H1 (cell line): ENCODE results near the gene FMO4. TPM values are rescaled to one million over a fixed set of nuclear protein-coding genes. Genes with fewer than 3 reads are reported as not detected.

ENCODE experiments used
- CTCF ChIA-PET: fragments of 300-600 bp; sonication (Branson Sonifier 250); formaldehyde crosslinking; loops from one replicate; lab custom pipeline; 2021; ENCODE audit not compliant: partially characterized antibody; lab: Charles Lee
- POLR2A ChIA-PET: fragments of 300-600 bp; sonication (Branson Sonifier 250); formaldehyde crosslinking; loops from one replicate; lab custom pipeline; 2021; ENCODE audit warnings: inconsistent platforms; ENCODE audit not compliant: partially characterized antibody; lab: Charles Lee
- DNase-seq, 2 experiments: peaks; one replicate each; pipeline versions ENCODE4 v3.0.0 to v3.0.0-alpha.2; 2010 to 2022; ENCODE audit warnings: low spot score in 2 of 2, low read depth in 1 of 2, mixed read lengths in 1 of 2
- FAIRE-seq: peaks from 2 replicates; lab custom pipeline; 2011; peaks lifted over from hg19 to GRCh38; lab: Jason Lieb, UNC
- H2AFZ ChIP-seq: 2 replicates; pipeline ENCODE4 v1.8.1; 2012; ENCODE audit warnings: low read length, inconsistent platforms
- H2AK5ac ChIP-seq: 2 replicates; pipeline ENCODE4 v1.6.1; 2013; ENCODE audit warnings: low read depth, low read length
- H2BK120ac ChIP-seq: replicated peaks from 2 replicates; pipeline ENCODE3; 2013; ENCODE audit warnings: low read depth, low read length, inconsistent platforms
- H2BK12ac ChIP-seq: 2 replicates; pipeline ENCODE4 v1.6.1; 2013; ENCODE audit warnings: low read depth, low read length
- H2BK15ac ChIP-seq: 2 replicates; pipeline ENCODE4 v1.6.1; 2013; ENCODE audit warnings: low read length
- H2BK20ac ChIP-seq: 2 replicates; pipeline ENCODE4 v1.6.1; 2013; ENCODE audit warnings: low read length
- H2BK5ac ChIP-seq: 2 replicates; pipeline ENCODE4 v1.6.1; 2013; ENCODE audit warnings: low read depth, low read length
- H3K14ac ChIP-seq: 2 replicates; pipeline ENCODE4 v1.6.1; 2013; ENCODE audit warnings: inconsistent platforms; ENCODE audit not compliant: insufficient read length
- H3K18ac ChIP-seq: 2 replicates; pipeline ENCODE4 v1.6.1; 2013; ENCODE audit warnings: low read length; ENCODE audit errors: extremely low read depth
- H3K23ac ChIP-seq: 2 replicates; pipeline ENCODE4 v1.6.1; 2013; ENCODE audit warnings: inconsistent platforms; ENCODE audit not compliant: insufficient read length
- H3K23me2 ChIP-seq: 2 replicates; pipeline ENCODE4 v1.6.1; 2013; ENCODE audit warnings: low read depth, low read length
- H3K27ac ChIP-seq: 2 replicates; pipeline ENCODE4 v1.6.1; 2011; ENCODE audit warnings: low read depth, low read length, inconsistent platforms
- H3K27me3 ChIP-seq, 4 experiments: replicated peaks in 1 of 4; 1 replicate in 1 of 4; 2 replicates in 3 of 4; pipeline versions ENCODE4 v1.6.1 to v1.8.1; 2011 to 2013; ENCODE audit warnings: low read length in 3 of 4, mild to moderate bottlenecking in 3 of 4, inconsistent platforms in 2 of 4, mixed read lengths in 2 of 4, moderate library complexity in 1 of 4; ENCODE audit not compliant: control insufficient read depth in 3 of 4, insufficient read depth in 3 of 4; ENCODE audit errors: extremely low read depth in 1 of 4
- H3K36me3 ChIP-seq, 4 experiments: 2 replicates each; pipeline versions ENCODE4 v1.6.1 to v1.8.1; 2011 to 2013; ENCODE audit warnings: mild to moderate bottlenecking in 4 of 4, low read length in 3 of 4, moderate library complexity in 2 of 4, control low read depth in 1 of 4, inconsistent platforms in 1 of 4; ENCODE audit not compliant: insufficient read depth in 4 of 4, control insufficient read depth in 2 of 4
- H3K4ac ChIP-seq: replicated peaks from 2 replicates; pipeline ENCODE3; 2013; ENCODE audit warnings: low read length, low read depth, mixed read lengths, inconsistent platforms; ENCODE audit not compliant: insufficient read length
- H3K4me1 ChIP-seq, 4 experiments: replicated peaks in 1 of 4; 1 replicate in 1 of 4; 2 replicates in 3 of 4; pipeline versions ENCODE4 v1.6.1 to v1.8.1; 2011 to 2013; ENCODE audit warnings: low read length in 3 of 4, inconsistent platforms in 2 of 4, mixed read lengths in 1 of 4; ENCODE audit not compliant: insufficient read depth in 4 of 4, control insufficient read depth in 3 of 4
- H3K4me2 ChIP-seq, 2 experiments: 2 replicates each; pipeline versions ENCODE4 v1.6.1 to v1.8.1; 2011 to 2013; ENCODE audit warnings: low read depth in 2 of 2, low read length in 2 of 2, control low read depth in 1 of 2, inconsistent platforms in 1 of 2, mild to moderate bottlenecking in 1 of 2; ENCODE audit not compliant: insufficient read depth in 1 of 2
- H3K4me3 ChIP-seq, 4 experiments: fragments of 200-600, 300-600 bp in 1 of 4; sonication (generic), shearing (Covaris generic), sonication (Bioruptor Twin) in 1 of 4; 2 replicates each; pipeline versions ENCODE4 v1.5.1 to v1.8.1; 2011 to 2016; ENCODE audit warnings: low read length in 4 of 4, low read depth in 3 of 4, control low read depth in 2 of 4, inconsistent platforms in 2 of 4, mild to moderate bottlenecking in 2 of 4, mixed read lengths in 1 of 4, moderate library complexity in 1 of 4; ENCODE audit not compliant: insufficient read depth in 2 of 4; ENCODE audit errors: extremely low read depth in 1 of 4
- H3K56ac ChIP-seq: replicated peaks from 2 replicates; pipeline ENCODE3; 2013; ENCODE audit warnings: low read depth, mild to moderate bottlenecking, mixed read lengths, low read length, inconsistent platforms; ENCODE audit not compliant: insufficient read length
- H3K79me1 ChIP-seq: 2 replicates; pipeline ENCODE4 v1.6.1; 2013; ENCODE audit warnings: low read depth, low read length, control low read depth
- H3K79me2 ChIP-seq, 2 experiments: 2 replicates each; pipeline versions ENCODE4 v1.6.1 to v1.8.1; 2012 to 2013; ENCODE audit warnings: low read length in 2 of 2, mild to moderate bottlenecking in 2 of 2, inconsistent platforms in 1 of 2; ENCODE audit not compliant: insufficient read depth in 2 of 2, control insufficient read depth in 1 of 2
- H3K9ac ChIP-seq, 4 experiments: replicated peaks in 1 of 4; 1 replicate in 1 of 4; 2 replicates in 3 of 4; pipeline versions ENCODE4 v1.6.1 to v1.8.1; 2011 to 2013; ENCODE audit warnings: low read depth in 3 of 4, low read length in 3 of 4, control low read depth in 2 of 4, mild to moderate bottlenecking in 2 of 4, moderate library complexity in 2 of 4, inconsistent platforms in 1 of 4; ENCODE audit errors: extremely low read depth in 1 of 4
- H3K9me3 ChIP-seq, 2 experiments: 2 replicates each; pipeline versions ENCODE4 v1.6.1 to v1.8.1; 2012 to 2013; ENCODE audit warnings: mild to moderate bottlenecking in 2 of 2, moderate library complexity in 2 of 2, control low read depth in 1 of 2, inconsistent platforms in 1 of 2, low read depth in 1 of 2, low read length in 1 of 2, mixed read lengths in 1 of 2; ENCODE audit not compliant: insufficient read depth in 2 of 2
- H4K20me1 ChIP-seq, 2 experiments: replicated peaks in 1 of 2; 2 replicates each; pipeline versions ENCODE3 to v1.8.1; 2011 to 2013; ENCODE audit warnings: inconsistent platforms in 2 of 2, low read length in 2 of 2, mild to moderate bottlenecking in 1 of 2; ENCODE audit not compliant: insufficient read depth in 2 of 2, control insufficient read depth in 1 of 2
- H4K5ac ChIP-seq: 2 replicates; pipeline ENCODE4 v1.6.1; 2013; ENCODE audit warnings: low read length, low read depth, mixed read lengths, inconsistent platforms; ENCODE audit not compliant: insufficient read length
- H4K8ac ChIP-seq: 2 replicates; pipeline ENCODE4 v1.8.0; 2013; ENCODE audit warnings: mild to moderate bottlenecking, moderate library complexity, low read length, inconsistent platforms; ENCODE audit not compliant: insufficient read depth; ENCODE audit errors: extremely low read depth
- H4K91ac ChIP-seq: replicated peaks from 2 replicates; pipeline ENCODE3; 2013; ENCODE audit warnings: low read length, mixed read lengths, inconsistent platforms; ENCODE audit not compliant: insufficient read length
- CBX5 ChIP-seq: fragments of 300-800, 300-1000 bp; sonication (generic); IDR thresholded peaks from 2 replicates; pipeline ENCODE4 v1.7.1; 2016; ENCODE audit warnings: antibody characterized with exemption, low read length, low read depth
- KDM1A ChIP-seq: fragments of 200-600, 300-600 bp; sonication (generic); IDR thresholded peaks from 2 replicates; pipeline ENCODE4 v1.7.1; 2016; ENCODE audit warnings: mild to moderate bottlenecking, low read length, borderline replicate concordance
- WGBS, 2 experiments: shearing (Covaris generic) in 1 of 2; methylation state at CpG; one replicate each; pipeline versions ENCODE4 v1.1.6 to v1.1.7; 2013 to 2015; ENCODE audit warnings: low lambda C conversion rate in 2 of 2, mixed read lengths in 2 of 2, inconsistent platforms in 1 of 2, low coverage in 1 of 2, missing lambda C conversion rate in 1 of 2; ENCODE audit not compliant: insufficient replicate concordance in 2 of 2, insufficient coverage in 1 of 2, insufficient read length in 1 of 2; ENCODE audit errors: extremely low coverage in 1 of 2, missing lambda C conversion rate in 1 of 2; 5-methylcytosine and 5-hydroxymethylcytosine counted together
- polyA plus RNA-seq, 7 experiments: library from polyadenylated mRNA; depleted of rRNA in 3 of 7; stranded (reverse) in 5 of 7; unstranded in 2 of 7; fragments of >200 nt in 5 of 7; fragments of 200-250 nt in 2 of 7; gene quantifications; 1 replicate in 5 of 7; 2 replicates in 1 of 7; 4 replicates in 1 of 7; pipeline versions ENCODE4 v1.2.1 to v1.2.3, GENCODE V29; 2011 to 2013; ENCODE audit warnings: missing spikeins in 2 of 7, mixed read lengths in 2 of 7
- total RNA-seq: library from RNA; stranded (reverse); fragmentation: NEBNext Ultra II Directional; extraction: Animal tissue kit (Norgen Biotek cat#: 25700); gene quantifications from 2 replicates; pipeline ENCODE4 v1.2.1, GENCODE V29; 2021

Gene FMO4
- total and polyA plus RNA-seq, 2 of the 8 experiments (the other 6 are each of a cell fraction or from before 2014, with no cell fraction given) = 1.5 to 2.3 TPM

GRCh38 chr1:171366816-171367215, 52.8 kb downstream of the FMO4 start:
- FAIRE-seq (no peak), DNase-seq (no peak)
- WGBS, 2 experiments = 79% methylated on average over 2 of the region's 2 CpGs; no CpG with 5 or more reads in 1 of the 2 experiments
- H4K20me1 ChIP-seq = no peaks in the 10 kb centered on the region
- H3K23ac ChIP-seq = no peak overlapping the region
- no peak overlapping the region for H2BK120ac ChIP-seq
- ChIA-PET CTCF (interaction anchor here (1.0 to 1.5 kb wide), 3 partner anchors 30 to 53 kb away, joined by 3 to 5 read pairs (median 5); partner anchors contain the start of gene FMO4), POLR2A (no interaction called here)
- no peaks in the 10 kb centered on the region for H3K23me2 ChIP-seq
- H3K4me3 ChIP-seq = no peak overlapping the region
- no peak overlapping the region for H3K18ac ChIP-seq
- peak overlapping the region; percentile 20 for H3K4ac ChIP-seq
- no peak overlapping the region for H3K14ac ChIP-seq
- H3K4me2 ChIP-seq = no peak overlapping the region
- H4K5ac ChIP-seq = no peak overlapping the region
- H3K9ac ChIP-seq = no peak overlapping the region
- no peak overlapping the region for H4K91ac ChIP-seq
- H3K56ac ChIP-seq = no peak overlapping the region
- H3K9me3 ChIP-seq = no peaks in the 10 kb centered on the region
- no peaks in the 10 kb centered on the region for H3K27me3 ChIP-seq
- no peak overlapping the region for H3K27ac ChIP-seq
- H2AK5ac ChIP-seq = no peak overlapping the region
- no peak overlapping the region for H2BK15ac ChIP-seq
- H3K4me1 ChIP-seq = no peaks in the 10 kb centered on the region
- H3K79me1 ChIP-seq = 0 out of 2 replicates have a peak, but pooled peaks cover 2% of the 10 kb centered on the region
- H2BK12ac ChIP-seq = no peak overlapping the region
- H4K8ac ChIP-seq = no peak overlapping the region
- no peak overlapping the region for H2BK5ac ChIP-seq
- H3K79me2 ChIP-seq = no peaks in the 10 kb centered on the region
- no peaks in the 10 kb centered on the region for H3K36me3 ChIP-seq
- H2BK20ac ChIP-seq = no peak overlapping the region
- no peak overlapping the region for H2AFZ ChIP-seq
- TF ChIP-seq KDM1A = no peak
- TF ChIP-seq CBX5 = no peak
